ENCODE measurements around the gene LDLRAD3. TPM values are rescaled to one million over a fixed set of nuclear protein-coding genes. Genes with fewer than 3 reads are reported as not detected.

Gene LDLRAD3
- total RNA-seq, 2 experiments from 2014 or later: 0.46 to 0.47 TPM

DNA sequence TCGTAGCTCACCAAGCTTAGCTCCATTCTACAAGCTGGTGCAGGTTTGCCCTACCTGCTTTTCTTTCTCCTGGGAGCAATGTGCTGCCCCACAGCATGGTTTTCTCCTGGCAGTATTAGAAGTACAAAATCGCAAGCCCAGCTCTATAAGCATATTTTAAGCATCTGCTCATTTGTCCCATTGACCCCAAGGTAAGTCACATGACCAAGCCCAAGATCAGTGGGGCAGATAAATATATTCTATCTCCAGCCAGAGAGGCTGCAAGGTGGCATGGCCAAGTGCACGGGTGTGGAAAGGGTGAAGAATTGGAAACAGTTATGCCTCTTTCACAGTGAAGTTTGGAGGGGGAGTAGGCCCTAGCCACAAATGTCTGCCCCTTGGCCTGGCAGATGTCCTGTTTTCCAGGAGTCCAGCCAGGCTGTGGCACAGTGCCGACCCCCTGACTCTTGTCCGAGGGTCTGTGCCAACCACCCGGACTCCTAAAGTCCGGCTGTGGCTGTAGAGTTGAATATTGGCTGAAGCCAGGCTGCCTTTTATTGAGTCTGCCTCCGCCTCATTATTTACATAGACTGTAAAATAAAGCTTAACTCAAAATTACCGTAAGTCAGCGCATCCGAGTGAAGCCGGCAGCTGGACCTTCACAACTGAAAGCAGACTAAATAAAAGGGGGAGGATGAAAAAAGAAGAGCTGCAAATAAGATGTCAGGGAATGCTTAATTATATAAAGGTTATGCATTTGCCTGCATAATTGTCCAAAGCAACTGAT, 179.7 kb downstream of the LDLRAD3 start:
- Mint-ChIP-seq H3K9me3 (ENCODE audit: low read depth) (no peaks in the 10 kb centered on the region), H3K4me3 (no peak overlapping the region), H3K27me3 (peaks cover 8% of the 10 kb centered on the region), H3K36me3 (ENCODE audit: low read depth) (no peaks in the 10 kb centered on the region), H3K27ac (no peak overlapping the region), H3K4me1 (no peaks in the 10 kb centered on the region)
- ChIA-PET POLR2A (no interaction called here), CTCF (interaction anchor here (0.6 kb wide), 1 partner anchor 288 kb away, joined by 3 read pairs; no protein-coding TSS in a partner anchor)
- DNase-seq: no peak
- ATAC-seq: no peak
- intact Hi-C loops (cut with DNase I, micrococcal nuclease): no loop called here

DNA sequence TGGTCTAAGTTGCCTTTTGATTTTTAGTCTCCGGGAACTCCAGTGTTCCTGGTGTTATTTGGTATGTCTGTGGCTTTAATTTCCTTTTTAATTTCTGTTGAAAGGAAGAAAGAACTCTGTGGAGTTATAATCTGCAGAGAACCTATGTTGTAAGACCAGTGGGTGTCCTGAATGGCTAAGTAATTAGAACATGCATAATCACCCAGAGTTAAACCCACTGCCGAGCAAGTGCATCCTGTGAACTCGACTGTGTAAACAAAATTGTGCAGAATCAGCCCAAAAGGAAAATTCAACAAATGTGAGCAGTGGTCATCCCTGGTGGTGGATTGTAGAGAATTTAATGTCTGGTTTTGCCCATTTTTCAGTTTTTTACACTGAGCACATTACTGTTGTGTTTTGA, 182.8 kb downstream of the LDLRAD3 start:
- intact Hi-C loops (cut with DNase I, micrococcal nuclease): no loop called here
- Mint-ChIP-seq H3K27ac (no peak overlapping the region), H3K4me3 (no peak overlapping the region), H3K27me3 (peaks cover 6% of the 10 kb centered on the region), H3K4me1 (no peaks in the 10 kb centered on the region), H3K9me3 (ENCODE audit: low read depth) (no peaks in the 10 kb centered on the region), H3K36me3 (ENCODE audit: low read depth) (no peaks in the 10 kb centered on the region)
- CTCF ChIA-PET: no interaction called here
- no peak for DNase-seq
- POLR2A ChIA-PET: no interaction called here
- ATAC-seq: no peak

DNA sequence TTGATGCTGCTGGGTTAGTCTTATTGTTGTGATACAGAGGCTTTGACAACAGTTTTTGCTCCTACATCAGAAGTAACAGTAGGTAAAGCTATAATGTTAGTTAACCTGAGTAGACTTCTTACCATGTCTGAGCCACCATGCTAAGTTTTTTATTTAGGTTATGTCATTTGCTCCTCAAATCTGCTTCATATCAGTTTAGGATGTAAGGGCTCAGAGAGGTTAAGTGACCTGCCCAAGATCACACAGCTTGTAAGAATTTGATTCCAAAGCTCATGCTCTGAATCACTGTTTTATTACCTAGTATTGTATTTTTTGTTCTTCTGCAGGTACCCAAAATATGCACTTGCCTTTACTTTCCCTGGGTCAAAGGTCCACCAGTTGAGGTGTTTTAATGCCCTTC, 183.7 kb downstream of the LDLRAD3 start:
- POLR2A ChIA-PET: no interaction called here
- CTCF ChIA-PET: no interaction called here
- H3K27ac Mint-ChIP-seq: no peak overlapping the region
- H3K36me3 Mint-ChIP-seq (ENCODE audit: low read depth): no peaks in the 10 kb centered on the region
- intact Hi-C loops (cut with DNase I, micrococcal nuclease): no loop called here
- peaks cover 6% of the 10 kb centered on the region for H3K27me3 Mint-ChIP-seq
- no peak for ATAC-seq
- H3K4me3 Mint-ChIP-seq: no peak overlapping the region
- no peaks in the 10 kb centered on the region for H3K9me3 Mint-ChIP-seq (ENCODE audit: low read depth)
- no peaks in the 10 kb centered on the region for H3K4me1 Mint-ChIP-seq
- DNase-seq: no peak

DNA sequence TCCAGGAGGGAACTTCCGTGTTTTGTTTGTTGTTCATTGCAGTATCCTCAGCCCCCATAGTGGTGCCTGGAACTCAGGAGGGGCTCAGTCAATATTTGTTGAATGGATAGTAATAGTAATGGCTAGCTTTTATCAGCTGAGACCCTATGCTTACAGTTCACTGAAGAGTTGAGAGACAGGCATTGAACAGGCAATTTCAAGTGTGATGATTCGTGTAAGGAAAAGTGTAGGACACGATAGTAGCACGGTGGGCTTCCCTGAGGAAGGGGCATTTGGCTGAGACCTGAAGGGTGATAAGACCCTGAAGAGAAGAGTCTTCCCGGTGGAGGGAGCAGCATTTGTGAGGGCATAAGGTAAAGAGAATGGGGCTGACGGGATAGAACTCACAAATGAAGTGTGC, 186.1 kb downstream of the LDLRAD3 start:
- H3K4me1 Mint-ChIP-seq: no peaks in the 10 kb centered on the region
- no peaks in the 10 kb centered on the region for H3K9me3 Mint-ChIP-seq (ENCODE audit: low read depth)
- no peak overlapping the region for H3K4me3 Mint-ChIP-seq
- peaks cover 8% of the 10 kb centered on the region for H3K27me3 Mint-ChIP-seq
- ATAC-seq (no peak), DNase-seq (no peak)
- no peak overlapping the region for H3K27ac Mint-ChIP-seq
- H3K36me3 Mint-ChIP-seq (ENCODE audit: low read depth): no peaks in the 10 kb centered on the region
- intact Hi-C loops (cut with DNase I, micrococcal nuclease): loop anchor here in 1 of 2 experiments (5.0 to 10.0 kb wide), 2 partner anchors 42 to 305 kb away; no protein-coding TSS in a partner anchor
- ChIA-PET POLR2A (no interaction called here), CTCF (interaction anchor here (1.2 kb wide), 1 partner anchor 12 kb away, joined by 3 read pairs; no protein-coding TSS in a partner anchor)

DNA sequence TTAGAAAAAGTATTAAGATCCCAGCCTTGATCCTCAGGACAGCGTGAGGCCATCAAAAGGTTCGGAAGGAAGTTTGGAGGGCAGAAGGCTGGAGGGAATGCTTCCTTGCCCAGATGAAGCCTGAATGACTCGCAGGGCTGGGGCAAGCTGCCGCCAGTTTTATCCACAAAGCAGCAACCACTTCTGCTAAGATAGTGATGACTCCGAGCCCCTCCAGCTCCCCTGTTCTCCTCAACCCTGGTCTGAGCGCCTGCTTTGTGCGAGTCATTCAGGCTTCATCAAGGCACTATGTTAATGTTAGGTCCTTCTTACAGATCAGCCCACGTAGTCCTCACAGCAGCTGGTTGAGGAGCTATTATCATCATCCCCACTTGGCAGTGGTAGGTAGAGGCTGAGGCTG, 186.5 kb downstream of the LDLRAD3 start:
- no peak overlapping the region for H3K27ac Mint-ChIP-seq
- ATAC-seq: no peak
- ChIA-PET CTCF (interaction anchor here (1.2 to 1.7 kb wide), 2 partner anchors 13 to 308 kb away, joined by 3 to 5 read pairs; no protein-coding TSS in a partner anchor), POLR2A (no interaction called here)
- no peaks in the 10 kb centered on the region for H3K36me3 Mint-ChIP-seq (ENCODE audit: low read depth)
- intact Hi-C loops (cut with DNase I, micrococcal nuclease): loop anchor here in 1 of 2 experiments (5.0 to 10.0 kb wide), 2 partner anchors 42 to 306 kb away; no protein-coding TSS in a partner anchor
- no peak overlapping the region for H3K4me3 Mint-ChIP-seq
- DNase-seq: no peak
- peaks cover 8% of the 10 kb centered on the region for H3K27me3 Mint-ChIP-seq
- no peaks in the 10 kb centered on the region for H3K9me3 Mint-ChIP-seq (ENCODE audit: low read depth)
- H3K4me1 Mint-ChIP-seq: no peaks in the 10 kb centered on the region

DNA sequence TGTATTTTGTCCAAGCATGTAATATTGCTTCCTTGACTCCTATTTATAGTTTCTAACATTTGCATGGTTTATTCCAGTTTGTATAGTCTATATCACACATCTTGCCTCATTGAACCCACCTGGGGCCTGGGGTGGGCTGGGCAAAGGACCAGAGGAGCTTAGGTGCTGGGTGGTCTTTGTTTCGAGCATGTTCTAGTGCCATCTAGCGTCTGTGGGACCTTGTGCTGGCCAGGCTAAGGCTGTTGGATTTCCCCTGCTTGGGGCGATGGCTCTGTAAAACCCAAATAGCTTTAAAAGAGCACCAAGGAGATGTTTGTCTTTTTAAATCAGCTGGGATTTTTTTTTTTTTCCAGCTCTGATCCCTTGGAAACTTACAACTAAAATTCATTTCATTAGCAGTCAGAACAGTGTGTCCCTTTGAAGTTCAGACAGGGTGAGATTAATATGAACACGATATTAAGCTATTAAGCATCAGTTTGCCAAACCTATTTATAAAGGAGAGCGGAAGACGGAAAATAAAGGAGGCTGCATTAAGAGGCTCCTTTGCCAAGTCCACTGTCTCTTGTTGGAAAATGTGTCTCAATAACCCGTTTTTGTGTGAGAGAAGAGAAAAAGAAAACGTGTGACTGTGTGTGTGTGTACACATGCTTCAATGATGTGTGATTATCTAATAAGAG, 188.0 kb downstream of the LDLRAD3 start:
- H3K27ac Mint-ChIP-seq: no peak overlapping the region
- ATAC-seq (no peak), DNase-seq (peak; percentile 17)
- no peaks in the 10 kb centered on the region for H3K36me3 Mint-ChIP-seq (ENCODE audit: low read depth)
- no peaks in the 10 kb centered on the region for H3K4me1 Mint-ChIP-seq
- POLR2A ChIA-PET: no interaction called here
- no peaks in the 10 kb centered on the region for H3K9me3 Mint-ChIP-seq (ENCODE audit: low read depth)
- H3K4me3 Mint-ChIP-seq: no peak overlapping the region
- H3K27me3 Mint-ChIP-seq: peaks cover 8% of the 10 kb centered on the region
- CTCF ChIA-PET: interaction anchor here (0.6 to 1.7 kb wide), 2 partner anchors 272 to 310 kb away, joined by 3 to 5 read pairs; no protein-coding TSS in a partner anchor
- intact Hi-C loops (cut with DNase I, micrococcal nuclease): loop anchor here in 1 of 2 experiments (1.0 to 10.0 kb wide), 3 partner anchors 40 to 516 kb away; no protein-coding TSS in a partner anchor

DNA sequence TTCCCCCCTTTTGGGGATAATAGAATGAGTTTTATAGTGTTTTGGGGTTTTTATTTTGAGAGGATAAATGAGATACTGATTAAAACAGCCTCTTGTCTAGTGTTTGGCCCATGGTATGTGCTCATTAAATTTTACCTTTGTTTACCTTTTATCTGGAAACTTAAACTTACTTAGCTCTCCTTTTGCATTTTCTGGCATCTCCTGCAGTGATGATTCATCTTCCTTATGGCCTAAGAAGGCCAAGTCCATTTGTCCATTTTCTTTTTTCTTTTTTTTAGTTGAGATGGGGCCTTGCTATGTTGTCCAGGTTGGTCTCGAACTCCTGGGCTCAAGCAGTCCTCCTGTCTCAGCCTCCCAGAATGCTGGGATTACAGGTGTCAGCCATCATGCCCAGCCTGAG, 189.1 kb downstream of the LDLRAD3 start:
- DNase-seq (no peak), ATAC-seq (no peak)
- Mint-ChIP-seq H3K27ac (no peak overlapping the region), H3K27me3 (peaks cover 2% of the 10 kb centered on the region), H3K36me3 (ENCODE audit: low read depth) (no peaks in the 10 kb centered on the region), H3K4me3 (no peak overlapping the region), H3K9me3 (ENCODE audit: low read depth) (no peaks in the 10 kb centered on the region), H3K4me1 (no peaks in the 10 kb centered on the region)
- ChIA-PET POLR2A (no interaction called here), CTCF (no interaction called here)
- intact Hi-C loops (cut with DNase I, micrococcal nuclease): loop anchor here in 1 of 2 experiments (5.0 to 10.0 kb wide), 2 partner anchors 39 to 308 kb away; no protein-coding TSS in a partner anchor

DNA sequence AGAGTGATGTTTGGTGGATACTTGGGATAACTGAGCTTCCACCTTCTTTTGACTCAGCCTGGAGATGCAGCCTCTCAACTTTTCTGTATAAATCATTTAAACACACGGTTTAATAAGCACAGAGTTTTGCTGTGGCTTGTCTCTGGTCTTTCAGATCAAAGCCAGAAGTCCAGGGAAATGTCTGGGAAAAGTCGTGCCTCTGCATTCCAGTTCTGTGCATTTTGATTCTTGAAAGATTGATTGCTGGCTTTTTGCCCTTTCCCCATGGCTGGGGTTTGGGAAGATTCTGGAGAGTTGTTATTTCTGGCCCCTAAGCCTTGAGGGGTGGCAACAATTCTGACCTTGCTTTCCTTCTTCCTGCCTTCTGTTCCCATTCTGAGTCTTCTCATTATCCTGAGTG, 191.2 kb downstream of the LDLRAD3 start:
- Mint-ChIP-seq H3K27me3 (peaks cover 5% of the 10 kb centered on the region), H3K9me3 (ENCODE audit: low read depth) (no peaks in the 10 kb centered on the region), H3K4me3 (no peak overlapping the region), H3K27ac (no peak overlapping the region), H3K36me3 (ENCODE audit: low read depth) (no peaks in the 10 kb centered on the region), H3K4me1 (no peaks in the 10 kb centered on the region)
- ChIA-PET POLR2A (no interaction called here), CTCF (interaction anchor here (0.6 kb wide), 1 partner anchor 487 kb away, joined by 3 read pairs; no protein-coding TSS in a partner anchor)
- no peak for DNase-seq
- intact Hi-C loops (cut with DNase I, micrococcal nuclease): loop anchor here in 1 of 2 experiments (10.0 kb wide), 1 partner anchor 310 kb away; no protein-coding TSS in a partner anchor
- no peak for ATAC-seq

DNA sequence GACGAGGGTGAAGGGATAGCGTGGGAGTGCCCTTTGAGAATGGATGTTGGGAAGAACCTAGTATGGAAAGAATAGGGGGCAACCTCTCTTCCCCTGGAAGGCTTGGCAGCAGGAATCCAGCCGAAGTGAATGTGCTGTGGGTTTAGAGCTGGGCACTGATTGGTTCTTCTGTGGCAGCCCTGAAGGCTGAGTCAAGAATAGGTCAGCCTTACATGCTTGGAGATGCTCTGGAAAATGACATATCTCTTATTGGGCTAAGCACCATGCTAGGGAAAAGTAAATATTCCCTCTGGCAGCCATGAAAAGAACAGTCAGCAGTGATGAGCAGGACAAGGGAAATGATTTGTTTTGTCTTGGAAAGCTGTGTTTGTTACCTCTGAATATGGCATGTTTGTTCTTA, 195.9 kb downstream of the LDLRAD3 start:
- ATAC-seq: no peak
- intact Hi-C loops (cut with DNase I, micrococcal nuclease): loop anchor here in 1 of 2 experiments (10.0 kb wide), 1 partner anchor 315 kb away; no protein-coding TSS in a partner anchor

DNA sequence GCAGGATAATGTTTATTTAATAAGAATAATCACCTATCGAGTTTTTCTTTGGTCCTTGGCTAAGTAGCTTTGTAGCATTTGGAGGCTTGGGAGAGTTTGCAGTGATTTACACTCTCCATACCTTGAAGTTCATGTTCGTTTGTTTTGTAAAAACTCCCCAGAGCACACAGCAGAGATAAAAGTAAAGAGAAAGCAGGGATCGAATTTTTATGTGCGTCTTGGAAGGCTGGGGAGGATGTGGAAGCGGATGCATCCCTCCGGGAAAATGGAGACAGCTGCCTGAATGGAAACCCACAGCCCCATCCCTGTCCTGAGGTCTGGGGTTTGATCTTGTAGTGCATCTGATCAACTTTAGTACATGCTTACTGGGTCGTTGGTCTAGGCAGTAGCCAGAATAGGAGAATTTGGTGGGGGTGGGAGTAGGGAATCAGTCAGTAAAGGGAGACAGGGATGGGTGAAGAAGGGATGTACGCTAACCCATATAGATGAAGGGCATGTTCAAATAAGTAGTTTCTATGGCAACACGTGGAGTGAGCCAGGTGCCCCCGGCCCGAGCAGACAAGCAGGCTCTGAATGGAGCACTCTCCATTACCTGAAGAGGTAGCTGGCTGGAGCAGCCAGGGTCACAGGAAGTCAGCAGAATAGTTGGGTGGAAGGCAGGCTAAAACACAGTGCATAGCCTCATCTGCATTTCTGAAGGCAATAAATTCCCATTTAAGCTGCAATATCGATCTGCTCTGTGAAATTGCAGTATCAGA, 197.5 kb downstream of the LDLRAD3 start:
- no peak for DNase-seq
- CTCF ChIA-PET: no interaction called here
- Mint-ChIP-seq H3K9me3 (ENCODE audit: low read depth) (no peaks in the 10 kb centered on the region), H3K4me1 (no peaks in the 10 kb centered on the region), H3K27me3 (peaks cover 6% of the 10 kb centered on the region), H3K36me3 (ENCODE audit: low read depth) (no peaks in the 10 kb centered on the region), H3K27ac (no peak overlapping the region), H3K4me3 (no peak overlapping the region)
- POLR2A ChIA-PET: no interaction called here
- intact Hi-C loops (cut with DNase I, micrococcal nuclease): no loop called here
- no peak for ATAC-seq

More for the DNA sequence above, 195.9 kb downstream of the LDLRAD3 start:
- DNase-seq: no peak
- Mint-ChIP-seq H3K4me3 (no peak overlapping the region), H3K27ac (no peak overlapping the region), H3K4me1 (no peaks in the 10 kb centered on the region), H3K9me3 (ENCODE audit: low read depth) (no peaks in the 10 kb centered on the region), H3K27me3 (peaks cover 6% of the 10 kb centered on the region), H3K36me3 (ENCODE audit: low read depth) (no peaks in the 10 kb centered on the region)
- POLR2A ChIA-PET: no interaction called here
- CTCF ChIA-PET: no interaction called here

DNA sequence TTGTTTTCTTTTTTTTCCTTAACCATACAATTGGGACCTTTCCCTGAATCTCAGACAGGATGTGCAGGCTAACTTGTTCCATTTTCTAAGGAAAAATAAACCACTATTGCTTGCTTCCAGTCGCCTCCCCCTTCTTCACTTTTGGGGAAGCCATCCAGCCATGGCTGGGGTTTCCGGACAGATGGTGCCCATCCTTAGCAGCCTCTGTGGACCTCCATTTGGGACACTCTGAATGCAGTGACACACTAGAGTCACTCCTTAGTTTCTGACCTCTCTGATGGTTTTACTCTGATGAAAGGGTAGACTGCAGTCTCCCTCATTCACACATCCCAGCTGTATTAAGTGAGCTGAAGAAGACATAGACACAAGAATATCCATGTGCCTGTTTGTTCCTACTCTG, 198.1 kb downstream of the LDLRAD3 start:
- CTCF ChIA-PET: no interaction called here
- intact Hi-C loops (cut with DNase I, micrococcal nuclease): no loop called here
- peaks cover 6% of the 10 kb centered on the region for H3K27me3 Mint-ChIP-seq
- H3K27ac Mint-ChIP-seq: no peak overlapping the region
- no peak for ATAC-seq
- POLR2A ChIA-PET: no interaction called here
- DNase-seq: no peak
- no peak overlapping the region for H3K4me3 Mint-ChIP-seq
- no peaks in the 10 kb centered on the region for H3K4me1 Mint-ChIP-seq
- no peaks in the 10 kb centered on the region for H3K9me3 Mint-ChIP-seq (ENCODE audit: low read depth)
- no peaks in the 10 kb centered on the region for H3K36me3 Mint-ChIP-seq (ENCODE audit: low read depth)
